ENCODE results near the gene ZRANB3.

- no peak for TF ChIP-seq POLR2A (IDR thresholded peaks at IDR 0.05; ENCODE audit: low read depth, low read length)
- TF ChIP-seq RELA (IDR thresholded peaks at IDR 0.05; ENCODE audit: borderline replicate concordance, partially characterized antibody) = no peak
- TF ChIP-seq POLR2AphosphoS5 (IDR thresholded peaks at IDR 0.05; ENCODE audit: low read length) = no peak
- no peak for TF ChIP-seq SMC3 (IDR thresholded peaks at IDR 0.05; ENCODE audit: borderline replicate concordance, low read length)
- TF ChIP-seq, protein P1, sequence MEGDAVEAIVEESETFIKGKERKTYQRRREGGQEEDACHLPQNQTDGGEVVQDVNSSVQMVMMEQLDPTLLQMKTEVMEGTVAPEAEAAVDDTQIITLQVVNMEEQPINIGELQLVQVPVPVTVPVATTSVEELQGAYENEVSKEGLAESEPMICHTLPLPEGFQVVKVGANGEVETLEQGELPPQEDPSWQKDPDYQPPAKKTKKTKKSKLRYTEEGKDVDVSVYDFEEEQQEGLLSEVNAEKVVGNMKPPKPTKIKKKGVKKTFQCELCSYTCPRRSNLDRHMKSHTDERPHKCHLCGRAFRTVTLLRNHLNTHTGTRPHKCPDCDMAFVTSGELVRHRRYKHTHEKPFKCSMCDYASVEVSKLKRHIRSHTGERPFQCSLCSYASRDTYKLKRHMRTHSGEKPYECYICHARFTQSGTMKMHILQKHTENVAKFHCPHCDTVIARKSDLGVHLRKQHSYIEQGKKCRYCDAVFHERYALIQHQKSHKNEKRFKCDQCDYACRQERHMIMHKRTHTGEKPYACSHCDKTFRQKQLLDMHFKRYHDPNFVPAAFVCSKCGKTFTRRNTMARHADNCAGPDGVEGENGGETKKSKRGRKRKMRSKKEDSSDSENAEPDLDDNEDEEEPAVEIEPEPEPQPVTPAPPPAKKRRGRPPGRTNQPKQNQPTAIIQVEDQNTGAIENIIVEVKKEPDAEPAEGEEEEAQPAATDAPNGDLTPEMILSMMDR (IDR thresholded peaks at IDR 0.05 in 2 of 3, conservative IDR thresholded peaks at IDR 0.05 in 1 of 3; ENCODE audit: control insufficient read depth in 2 of 3, extremely low read depth in 1 of 3, insufficient read depth in 1 of 3, low read depth in 3 of 3, low read length in 3 of 3) = no peak
- TF ChIP-seq TAF1 (IDR thresholded peaks at IDR 0.05; ENCODE audit: borderline replicate concordance, low read depth, low read length) = no peak
- no peak for TF ChIP-seq EP300 (IDR thresholded peaks at IDR 0.05; ENCODE audit: borderline replicate concordance in 1 of 2, control insufficient read depth in 1 of 2, low read depth in 2 of 2, low read length in 2 of 2)
- no peak for TF ChIP-seq MEF2A (IDR thresholded peaks at IDR 0.05; ENCODE audit: insufficient read depth, low read depth, low read length)
- no peak for TF ChIP-seq FOXK2 (IDR thresholded peaks at IDR 0.05)
- TF ChIP-seq RCOR1 (conservative IDR thresholded peaks at IDR 0.05; ENCODE audit: low read depth, low read length) = no peak
These were observed 40.6 kb downstream of the ZRANB3 start for GRCh38 chr2:135490376-135490775.

Measured in GM12878 (cell line).